ENCODE results near the gene ZNF79.
A peak's percentile ranks its signal among the peaks of the same experiment; 100 is the strongest.

Gene ZNF79

GRCh38 chr9:127423934-127424675 is at the start of gene ZNF79:
Gene ZNF79 (plus strand): TSS chr9:127424382. CDS start chr9:127424788, 406 bp downstream.
- TF ChIP-seq CTCF (conservative IDR thresholded peaks at IDR 0.05; ENCODE audit: low read length) = no peak; the same call in 1 of the 2 replicates
- DNase-seq (ENCODE audit: low read depth) = peak; percentile 88
- H3K4me3 ChIP-seq (ENCODE audit: low read length) = peak within 1 kb of the TSS; percentile 96

GRCh38 chr9:127380479-127380878 is 43.7 kb upstream of the ZNF79 start:
- peak; percentile 18 for DNase-seq (ENCODE audit: low read depth)
- TF ChIP-seq CTCF (conservative IDR thresholded peaks at IDR 0.05; ENCODE audit: low read length) = no peak
- H3K4me3 ChIP-seq (ENCODE audit: low read length) = no peak overlapping the region

GRCh38 chr9:127382541-127382940 is 41.6 kb upstream of the ZNF79 start:
- no peak for DNase-seq (ENCODE audit: low read depth)
- TF ChIP-seq CTCF (conservative IDR thresholded peaks at IDR 0.05; ENCODE audit: low read length) = no peak

GRCh38 chr9:127384016-127384730 is 40.0 kb upstream of the ZNF79 start:
- no peak for DNase-seq (ENCODE audit: low read depth)
- H3K4me3 ChIP-seq (ENCODE audit: low read length) = no peak overlapping the region
- TF ChIP-seq CTCF (conservative IDR thresholded peaks at IDR 0.05; ENCODE audit: low read length) = no peak

More at GRCh38 chr9:127382541-127382940, 41.6 kb upstream of the ZNF79 start:
- no peak overlapping the region for H3K4me3 ChIP-seq (ENCODE audit: low read length)

GRCh38 chr9:127384901-127385300 is 39.3 kb upstream of the ZNF79 start:
- DNase-seq (ENCODE audit: low read depth) = no peak
- H3K4me3 ChIP-seq (ENCODE audit: low read length) = no peak overlapping the region
- TF ChIP-seq CTCF (conservative IDR thresholded peaks at IDR 0.05; ENCODE audit: low read length) = no peak

- no peak for DNase-seq (ENCODE audit: low read depth)
- H3K4me3 ChIP-seq (ENCODE audit: low read length) = no peak overlapping the region
- no peak for TF ChIP-seq CTCF (conservative IDR thresholded peaks at IDR 0.05; ENCODE audit: low read length)
These were observed 37.9 kb upstream of the ZNF79 start for GRCh38 chr9:127386249-127386648.

- H3K4me3 ChIP-seq (ENCODE audit: low read length) = no peak overlapping the region
- DNase-seq (ENCODE audit: low read depth) = no peak
- no peak for TF ChIP-seq CTCF (conservative IDR thresholded peaks at IDR 0.05; ENCODE audit: low read length)
These were observed 37.2 kb upstream of the ZNF79 start for GRCh38 chr9:127386981-127387380.
